B cell (primary cell): ENCODE data around the gene GUCA1A. TPM values are rescaled to one million over a fixed set of nuclear protein-coding genes. Genes with fewer than 3 reads are reported as not detected.

Experiments used
- ATAC-seq: fragments of 200-7000 bp; cut with Tn5 transposase; one replicate; pipeline ENCODE4 v1.10.0; 2021; ENCODE audit warnings: low read depth, mild to moderate bottlenecking, moderate number of reproducible peaks, moderate library complexity
- CTCF ChIA-PET: fragments of 350-600 bp; sonication (Branson Sonifier 250); formaldehyde crosslinking; loops from one replicate; lab custom pipeline; 2021; ENCODE audit warnings: antibody characterized with exemption, inconsistent platforms; lab: Charles Lee
- POLR2A ChIA-PET: fragments of 350-600 bp; sonication (Branson Sonifier 250); formaldehyde crosslinking; loops from one replicate; lab custom pipeline; 2021; ENCODE audit warnings: antibody characterized with exemption; lab: Charles Lee
- DNase-seq: peaks from one replicate; pipeline ENCODE4 v3.0.0; 2013
- H2AFZ ChIP-seq: 2 replicates; pipeline ENCODE4 v1.6.1; 2012; ENCODE audit warnings: mild to moderate bottlenecking, low read depth, low read length; ENCODE audit not compliant: insufficient read depth, poor library complexity, severe bottlenecking
- H3K27ac ChIP-seq, 2 donors: 1 replicate in 1 of 2; 2 replicates in 1 of 2; pipeline ENCODE4 v1.5.1; 2012 to 2013; ENCODE audit warnings: low read length in 2 of 2, mild to moderate bottlenecking in 2 of 2, moderate library complexity in 1 of 2
- H3K27me3 ChIP-seq, 4 experiments: fragments of 200-600 bp in 1 of 4; sonication (generic) in 1 of 4; replicated peaks in 1 of 4; 1 replicate in 2 of 4; 2 replicates in 2 of 4; pipeline versions ENCODE4 v1.6.1 to v1.7.0; 2013 to 2016; ENCODE audit warnings: low read length in 3 of 4, mild to moderate bottlenecking in 2 of 4, mixed read lengths in 1 of 4, moderate library complexity in 1 of 4; ENCODE audit not compliant: insufficient read depth in 4 of 4, control insufficient read depth in 3 of 4; ENCODE audit errors: control extremely low read depth in 1 of 4
- H3K36me3 ChIP-seq, 2 experiments: replicated peaks in 1 of 2; 1 replicate in 1 of 2; 2 replicates in 1 of 2; pipeline versions ENCODE4 v1.6.1 to v1.7.1; 2013; ENCODE audit warnings: low read length in 1 of 2; ENCODE audit not compliant: insufficient read depth in 2 of 2, control insufficient read depth in 1 of 2; ENCODE audit errors: control extremely low read depth in 1 of 2, extremely low read depth in 1 of 2
- H3K4me1 ChIP-seq, 2 donors: fragments of 200-600 bp in 1 of 2; sonication (generic) in 1 of 2; 1 replicate in 1 of 2; 2 replicates in 1 of 2; pipeline versions ENCODE4 v1.5.1 to v1.6.1; 2013 to 2017; ENCODE audit warnings: low read length in 2 of 2; ENCODE audit not compliant: control insufficient read depth in 2 of 2, insufficient read depth in 2 of 2
- H3K4me2 ChIP-seq: replicated peaks from 2 replicates; pipeline ENCODE3; 2012; ENCODE audit warnings: mild to moderate bottlenecking, low read depth, low read length; ENCODE audit not compliant: poor library complexity, severe bottlenecking
- H3K4me3 ChIP-seq, 5 experiments: fragments of 200-600 bp in 1 of 5; sonication (generic) in 1 of 5; 1 replicate in 3 of 5; 2 replicates in 2 of 5; pipeline versions ENCODE4 v1.5.1 to v1.7.0; 2011 to 2016; ENCODE audit warnings: low read length in 4 of 5, mild to moderate bottlenecking in 4 of 5, low read depth in 2 of 5, control low read depth in 1 of 5, moderate library complexity in 1 of 5; ENCODE audit not compliant: insufficient read depth in 1 of 5; ENCODE audit errors: control extremely low read depth in 1 of 5, extremely low read depth in 1 of 5
- H3K79me2 ChIP-seq: fragments of 200-600 bp; sonication (generic); one replicate; pipeline ENCODE4 v1.6.0; 2016; ENCODE audit warnings: low read length; ENCODE audit not compliant: control insufficient read depth, insufficient read depth
- H3K9ac ChIP-seq: fragments of 200-600 bp; sonication (generic); 2 replicates; pipeline ENCODE4 v1.6.1; 2017; ENCODE audit warnings: mild to moderate bottlenecking, low read length, moderate library complexity
- H3K9me3 ChIP-seq, 3 donors: one replicate each; pipeline versions ENCODE4 v1.6.1 to v1.7.1; 2013; ENCODE audit warnings: low read length in 2 of 3; ENCODE audit not compliant: control insufficient read depth in 2 of 3, insufficient read depth in 1 of 3; ENCODE audit errors: control extremely low read depth in 1 of 3
- H4K20me1 ChIP-seq: 2 replicates; pipeline ENCODE4 v1.6.0; 2012; ENCODE audit warnings: mild to moderate bottlenecking, low read length; ENCODE audit not compliant: insufficient read depth, control insufficient read depth, poor library complexity, severe bottlenecking
- H3K27ac Mint-ChIP-seq: one replicate; pipeline ENCODE4 v1.8.0; 2021; ENCODE audit warnings: mixed read lengths
- H3K27me3 Mint-ChIP-seq: one replicate; pipeline ENCODE4 v1.8.0; 2021; ENCODE audit warnings: mixed read lengths
- H3K4me1 Mint-ChIP-seq: one replicate; pipeline ENCODE4 v1.8.0; 2021; ENCODE audit warnings: mixed read lengths
- H3K4me3 Mint-ChIP-seq: one replicate; pipeline ENCODE4 v1.8.0; 2021; ENCODE audit warnings: mixed read lengths
- H3K9me3 Mint-ChIP-seq: one replicate; pipeline ENCODE4 v1.8.0; 2022; ENCODE audit warnings: mixed read lengths; ENCODE audit not compliant: insufficient read depth
- CTCF ChIP-seq: fragments of 200-600 bp; IDR thresholded peaks from one replicate; pipeline ENCODE4 v1.8.0; 2022; ENCODE audit warnings: antibody characterized with exemption, mild to moderate bottlenecking
- EZH2 ChIP-seq: IDR thresholded peaks from 2 replicates; pipeline ENCODE4 v1.6.1; 2012; ENCODE audit warnings: borderline replicate concordance, low read depth, mild to moderate bottlenecking, moderate library complexity, low read length; ENCODE audit not compliant: insufficient read depth, poor library complexity, severe bottlenecking
- WGBS: methylation state at CpG from one replicate; pipeline ENCODE4 v1.1.5; 2013; ENCODE audit warnings: missing lambda C conversion rate; ENCODE audit not compliant: insufficient coverage; 5-methylcytosine and 5-hydroxymethylcytosine counted together
- intact Hi-C: fragments of 100-400 bp; cut with micrococcal nuclease; formaldehyde crosslinking; loops from one replicate; pipeline ENCODE4 v1.10.0; 2022
- polyA plus RNA-seq: library from polyadenylated mRNA; depleted of rRNA; stranded (reverse); fragments of >200 nt; gene quantifications from 2 replicates; pipeline ENCODE4 v1.2.3, GENCODE V29; 2012
- total RNA-seq, 2 donors: library from RNA; stranded (reverse); fragments of 120-200 nt in 1 of 2; gene quantifications; 1 replicate in 1 of 2; 2 replicates in 1 of 2; pipeline versions ENCODE4 v1.2.3 to v1.2.4, GENCODE V29; 2013 to 2022

Gene GUCA1A
- total and polyA plus RNA-seq, 2 donors (not counting 1 experiment from before 2014, with no cell fraction given) = not detected

- Histone ChIP-seq H3K36me3 (no peaks in the 10 kb centered on the region), H3K9me3 (no peaks in the 10 kb centered on the region), H3K9ac (no peak overlapping the region), H3K4me2 (no peak overlapping the region), H2AFZ (no peak overlapping the region), H3K4me1 (no peaks in the 10 kb centered on the region), H3K27ac (no peak overlapping the region), H3K79me2 (no peaks in the 10 kb centered on the region), H3K4me3 (no peak overlapping the region), H3K27me3 (peaks cover 0 to 4% (median 0%) of the 10 kb centered on the region in 4 experiments), H4K20me1 (no peaks in the 10 kb centered on the region)
- ATAC-seq (no peak), DNase-seq (no peak)
- whole genome bisulfite sequencing = 91% methylated on average over 3 of the region's 3 CpGs
- Mint-ChIP-seq H3K9me3 (no peaks in the 10 kb centered on the region), H3K4me3 (no peak overlapping the region), H3K27ac (no peak overlapping the region), H3K4me1 (no peaks in the 10 kb centered on the region), H3K27me3 (peaks cover 5% of the 10 kb centered on the region)
- CTCF ChIA-PET = no interaction called here
- TF ChIP-seq EZH2 = no peak
- no peak for TF ChIP-seq CTCF
- intact Hi-C loops = no loop called here
- POLR2A ChIA-PET = no interaction called here
These were observed 47.5 kb upstream of the GUCA1A start for GRCh38 chr6:42125663-42126062.

GRCh38 chr6:42128460-42129359, 44.5 kb upstream of the GUCA1A start:
- Mint-ChIP-seq H3K27ac (no peak overlapping the region), H3K4me3 (no peak overlapping the region), H3K9me3 (no peaks in the 10 kb centered on the region), H3K4me1 (no peaks in the 10 kb centered on the region), H3K27me3 (peaks cover 5% of the 10 kb centered on the region)
- no peaks in the 10 kb centered on the region for H4K20me1 ChIP-seq
- no peak for DNase-seq
- ChIA-PET CTCF (interaction anchor here (0.6 kb wide), 1 partner anchor 25 kb away, joined by 3 read pairs; no protein-coding TSS in a partner anchor), POLR2A (interaction anchor here (0.5 kb wide), 1 partner anchor 9 kb away, joined by 3 read pairs; no protein-coding TSS in a partner anchor)
- no peak overlapping the region for H3K9ac ChIP-seq
- ATAC-seq = no peak
- H3K9me3 ChIP-seq = no peaks in the 10 kb centered on the region
- no peaks in the 10 kb centered on the region for H3K36me3 ChIP-seq
- no peak overlapping the region for H2AFZ ChIP-seq
- H3K4me2 ChIP-seq = no peak overlapping the region
- H3K4me1 ChIP-seq = no peaks in the 10 kb centered on the region
- H3K27ac ChIP-seq = no peak overlapping the region
- no peaks in the 10 kb centered on the region for H3K79me2 ChIP-seq
- WGBS = 87% methylated on average over 21 of the region's 25 CpGs
- intact Hi-C loops = no loop called here
- H3K4me3 ChIP-seq = no peak overlapping the region
- H3K27me3 ChIP-seq = peaks cover 0 to 4% (median 0%) of the 10 kb centered on the region in 4 experiments
- no peak for TF ChIP-seq EZH2
- no peak for TF ChIP-seq CTCF
